ENCODE data around the gene PKD1L1.

DNA sequence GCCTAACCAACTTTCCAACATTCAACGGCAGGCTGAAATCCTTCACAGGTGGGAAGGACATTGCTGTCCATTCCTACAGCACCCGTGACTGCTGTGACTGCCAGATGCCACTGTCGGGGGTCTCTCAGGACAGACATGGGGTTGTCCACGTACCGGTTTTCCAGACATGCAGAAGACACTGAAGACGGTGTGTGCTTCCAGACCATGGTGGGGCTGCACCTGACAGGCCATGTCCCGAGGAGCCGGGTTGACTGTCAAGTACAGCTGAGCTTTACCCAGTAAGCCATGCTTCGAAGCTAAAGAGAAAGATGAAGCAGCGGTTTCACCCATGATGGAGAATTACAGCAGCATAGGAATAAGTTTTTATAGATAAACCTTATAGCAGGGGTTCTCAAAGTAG lies 70.9 kb downstream of the PKD1L1 start:
- TF ChIP-seq EP300 (IDR thresholded peaks at IDR 0.05) (no peak), CTCF (IDR thresholded peaks at IDR 0.05) (no peak), POLR2A (IDR thresholded peaks at IDR 0.05) (no peak)

Measured in gastroesophageal sphincter (tissue), 3 donors.